Measurements from ENCODE around the gene VPS18.

The VPS18 gene

DNA sequence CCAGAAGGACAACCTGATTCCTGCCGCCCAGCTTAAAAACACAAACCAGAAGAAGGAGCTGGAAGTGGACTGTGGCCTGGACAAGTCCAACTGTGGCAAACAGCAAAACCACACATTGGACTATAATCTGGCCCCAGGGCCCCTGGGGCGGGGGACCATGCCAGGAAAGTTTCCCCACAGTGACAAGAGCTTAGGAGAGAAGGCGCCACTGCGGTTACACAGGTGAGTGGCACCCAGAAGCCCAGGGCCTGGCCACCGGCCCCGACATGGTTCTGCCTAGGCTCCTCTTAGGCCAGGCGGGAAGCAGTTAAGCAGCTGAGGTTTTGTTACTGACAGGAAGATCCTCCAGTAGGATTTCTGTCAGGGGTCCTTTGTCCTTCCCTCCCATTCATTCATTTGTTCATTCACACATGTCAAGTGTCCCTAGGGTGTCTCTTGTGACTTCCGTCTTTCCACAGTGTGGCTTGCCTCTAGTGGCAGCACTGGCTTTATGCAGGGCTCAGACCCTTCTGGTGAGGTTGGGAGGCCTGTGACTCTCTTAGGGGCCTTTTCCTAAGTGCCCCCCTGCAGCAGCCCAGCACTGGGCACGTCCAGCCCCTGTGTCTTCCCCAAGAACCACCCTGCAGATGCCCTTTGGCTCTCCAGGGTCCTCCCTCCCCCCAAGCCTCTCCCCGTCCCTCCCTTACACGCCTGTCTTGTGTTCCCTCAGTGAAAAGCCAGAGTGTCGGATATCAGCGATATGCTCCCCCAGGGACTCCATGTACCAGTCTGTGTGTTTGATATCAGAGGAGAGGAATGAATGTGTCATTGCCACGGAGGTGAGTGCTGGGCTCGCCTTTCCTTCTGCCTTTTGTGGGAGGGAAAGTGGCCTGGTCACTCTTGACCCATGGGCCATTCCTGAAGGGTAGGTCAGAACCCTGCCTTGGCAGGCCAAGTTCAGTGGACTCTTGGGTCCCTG, 42.7 kb downstream of the VPS18 start:
- no peak for DNase-seq (ENCODE audit: low read depth, low spot score)

DNA sequence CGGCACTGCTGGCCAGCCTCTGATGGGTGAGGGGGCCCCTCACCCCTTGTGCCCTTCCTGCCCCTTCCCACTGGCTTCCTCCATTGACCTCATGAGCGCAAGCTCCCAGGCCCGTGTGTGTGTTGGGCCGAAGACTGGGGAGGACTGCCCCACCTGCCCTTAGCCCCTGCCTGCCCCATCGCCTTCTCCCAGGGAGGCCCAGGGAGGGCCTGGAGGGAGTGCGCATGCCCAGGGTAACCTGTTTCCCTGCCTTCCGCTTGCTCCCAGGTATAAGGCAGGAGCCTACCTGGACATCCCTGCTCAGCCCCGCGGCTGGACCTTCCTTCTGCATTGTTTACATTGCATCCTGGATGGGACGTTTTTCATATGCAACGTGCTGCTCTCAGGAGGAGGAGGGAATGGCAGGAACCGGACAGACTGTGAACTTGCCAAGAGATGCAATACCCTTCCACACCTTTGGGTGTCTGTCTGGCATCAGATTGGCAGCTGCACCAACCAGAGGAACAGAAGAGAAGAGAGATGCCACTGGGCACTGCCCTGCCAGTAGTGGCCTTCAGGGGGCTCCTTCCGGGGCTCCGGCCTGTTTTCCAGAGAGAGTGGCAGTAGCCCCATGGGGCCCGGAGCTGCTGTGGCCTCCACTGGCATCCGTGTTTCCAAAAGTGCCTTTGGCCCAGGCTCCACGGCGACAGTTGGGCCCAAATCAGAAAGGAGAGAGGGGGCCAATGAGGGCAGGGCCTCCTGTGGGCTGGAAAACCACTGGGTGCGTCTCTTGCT, 43.7 kb downstream of the VPS18 start:
- no peak for DNase-seq (ENCODE audit: low read depth, low spot score)

DNA sequence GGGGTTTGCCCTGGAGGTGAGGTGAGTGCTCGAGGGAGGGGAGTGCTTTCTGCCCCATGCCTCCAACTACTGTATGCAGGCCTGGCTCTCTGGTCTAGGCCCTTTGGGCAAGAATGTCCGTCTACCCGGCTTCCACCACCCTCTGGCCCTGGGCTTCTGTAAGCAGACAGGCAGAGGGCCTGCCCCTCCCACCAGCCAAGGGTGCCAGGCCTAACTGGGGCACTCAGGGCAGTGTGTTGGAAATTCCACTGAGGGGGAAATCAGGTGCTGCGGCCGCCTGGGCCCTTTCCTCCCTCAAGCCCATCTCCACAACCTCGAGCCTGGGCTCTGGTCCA, 44.3 kb downstream of the VPS18 start:
- DNase-seq (ENCODE audit: low read depth, low spot score) = no peak

DNA sequence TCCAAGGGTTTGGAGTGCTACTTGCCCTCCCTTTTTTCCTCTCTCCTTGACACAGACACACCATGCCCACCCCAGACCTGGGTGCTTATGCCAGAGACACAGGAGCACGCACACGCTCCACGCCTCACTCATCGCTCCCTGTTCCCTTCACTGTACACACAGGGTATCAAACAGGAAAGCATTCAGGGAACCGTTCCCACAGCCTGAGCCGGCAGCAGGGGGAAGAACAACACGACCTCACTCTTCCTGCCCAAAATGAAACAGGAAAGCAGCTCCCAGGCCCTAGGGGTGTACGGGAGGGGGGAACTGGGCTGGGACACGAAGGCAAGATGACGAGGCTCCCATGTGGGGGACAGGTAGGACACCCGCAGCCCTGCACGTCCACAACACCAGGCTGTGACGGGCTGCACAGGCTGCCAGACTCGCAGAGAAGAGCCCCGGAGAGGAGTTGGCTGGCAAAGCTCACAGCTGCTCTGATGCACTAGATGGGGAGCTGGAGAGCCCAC, 46.1 kb downstream of the VPS18 start:
- no peak for DNase-seq (ENCODE audit: low read depth, low spot score)

DNA sequence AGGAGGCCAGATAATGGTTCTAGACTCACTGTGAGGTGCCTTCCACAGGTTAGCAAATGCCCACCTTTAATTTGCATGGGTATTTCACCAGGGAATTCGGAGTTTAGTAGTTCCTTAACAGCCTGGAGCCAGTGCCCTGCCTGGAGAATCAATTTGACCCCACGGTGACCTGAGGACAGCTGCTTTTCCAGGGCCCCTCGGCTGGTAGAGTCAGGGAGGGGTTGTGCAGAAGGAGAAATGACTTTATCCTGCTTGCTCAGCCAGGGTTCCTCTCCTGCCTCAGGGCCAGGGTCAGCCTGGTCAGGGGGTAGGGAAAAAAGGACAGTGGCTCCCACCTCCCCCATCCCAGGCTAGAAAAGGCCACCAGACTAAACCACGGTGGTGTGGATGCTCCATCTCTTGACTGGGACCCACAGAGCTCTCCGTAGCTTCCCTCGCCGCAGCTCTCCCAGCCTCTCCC, 46.8 kb downstream of the VPS18 start:
- DNase-seq (ENCODE audit: low read depth, low spot score) = no peak

DNA sequence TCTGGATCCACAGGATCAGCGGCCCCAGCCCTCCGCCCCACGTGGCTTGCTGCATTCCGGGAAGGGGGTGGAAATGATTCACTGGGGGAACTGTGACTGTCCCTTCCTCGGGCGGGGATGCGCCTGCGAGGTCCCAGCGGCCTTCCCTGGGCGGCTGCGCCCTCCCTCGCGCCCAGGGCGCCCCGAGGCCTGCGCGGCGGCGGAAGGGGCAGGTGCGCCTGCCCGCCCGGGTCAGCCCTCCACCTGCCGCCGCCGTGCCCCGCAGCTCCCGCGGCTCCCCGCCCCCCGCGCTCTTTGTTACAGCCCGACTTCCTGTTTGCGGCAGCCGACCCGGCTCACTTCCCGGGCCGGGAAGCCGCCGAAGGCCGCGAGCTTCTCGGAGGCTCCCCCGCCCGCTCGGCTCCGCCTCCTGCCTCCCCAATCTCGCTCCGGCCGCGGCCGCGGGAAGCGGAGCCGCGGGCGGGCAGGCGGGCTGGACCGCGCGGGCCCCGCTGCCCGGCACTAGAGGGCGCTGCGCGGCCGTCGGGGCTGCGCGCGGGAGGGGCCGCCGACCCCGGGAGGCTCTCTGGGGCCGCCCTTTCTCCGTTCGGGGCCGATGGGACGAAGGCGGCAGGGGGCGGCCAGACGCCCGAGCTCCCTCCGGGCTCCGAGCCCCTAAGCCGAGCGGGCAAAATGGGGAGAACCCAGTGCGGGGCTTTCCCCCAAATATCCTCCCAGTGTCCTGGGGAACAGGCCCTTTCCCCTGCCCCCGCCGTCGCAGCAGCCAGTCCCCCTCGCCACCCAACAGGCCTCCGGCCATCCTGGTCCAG, 47.5 kb downstream of the VPS18 start:
- no peak for DNase-seq (ENCODE audit: low read depth, low spot score)

DNA sequence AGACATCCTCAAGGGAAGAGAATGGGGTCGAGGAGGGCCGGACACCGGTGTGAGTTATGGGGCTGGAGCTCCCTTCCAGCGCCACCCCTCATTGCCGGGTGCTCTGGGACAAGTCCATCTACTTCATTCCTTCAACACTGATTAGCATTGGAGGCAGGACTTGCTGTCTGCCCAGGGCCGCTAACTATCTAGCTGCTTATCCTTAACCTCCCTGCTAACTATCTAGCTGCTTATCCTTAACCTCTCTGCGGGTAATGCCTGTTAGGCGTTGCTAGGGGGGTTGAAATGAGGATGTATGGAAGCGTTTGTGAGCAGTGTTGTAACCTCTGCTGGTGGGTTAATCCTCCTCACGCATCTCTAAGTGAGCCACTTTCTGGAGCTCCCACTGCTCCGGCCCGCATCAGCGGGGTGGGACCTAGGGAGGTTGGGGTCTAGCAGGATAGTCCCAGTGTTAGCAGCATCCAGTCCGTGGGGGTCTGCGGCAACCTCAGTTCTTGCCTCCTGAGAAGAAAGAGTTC, 48.1 kb downstream of the VPS18 start:
- no peak for DNase-seq (ENCODE audit: low read depth, low spot score)

DNA sequence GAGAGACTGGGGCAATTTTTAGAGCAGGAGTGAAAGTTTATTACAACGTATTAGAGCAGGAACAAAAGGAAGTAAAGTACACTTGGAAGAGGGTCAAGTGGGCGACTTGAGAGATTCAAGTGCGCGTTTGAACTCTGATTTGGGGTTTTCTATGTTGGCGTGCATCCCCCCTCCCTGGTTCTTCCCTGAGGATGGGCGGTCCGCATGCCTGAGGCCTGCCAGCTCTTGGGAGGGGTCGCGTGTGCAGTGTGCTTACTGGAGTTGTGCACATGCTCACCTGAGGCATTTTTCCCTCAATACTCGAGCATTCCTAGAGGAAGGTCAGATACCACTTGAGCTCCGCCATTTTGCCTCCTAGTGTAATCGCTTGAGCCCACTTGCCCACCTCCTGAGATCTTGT, 48.6 kb downstream of the VPS18 start:
- no peak for DNase-seq (ENCODE audit: low read depth, low spot score)

DNA sequence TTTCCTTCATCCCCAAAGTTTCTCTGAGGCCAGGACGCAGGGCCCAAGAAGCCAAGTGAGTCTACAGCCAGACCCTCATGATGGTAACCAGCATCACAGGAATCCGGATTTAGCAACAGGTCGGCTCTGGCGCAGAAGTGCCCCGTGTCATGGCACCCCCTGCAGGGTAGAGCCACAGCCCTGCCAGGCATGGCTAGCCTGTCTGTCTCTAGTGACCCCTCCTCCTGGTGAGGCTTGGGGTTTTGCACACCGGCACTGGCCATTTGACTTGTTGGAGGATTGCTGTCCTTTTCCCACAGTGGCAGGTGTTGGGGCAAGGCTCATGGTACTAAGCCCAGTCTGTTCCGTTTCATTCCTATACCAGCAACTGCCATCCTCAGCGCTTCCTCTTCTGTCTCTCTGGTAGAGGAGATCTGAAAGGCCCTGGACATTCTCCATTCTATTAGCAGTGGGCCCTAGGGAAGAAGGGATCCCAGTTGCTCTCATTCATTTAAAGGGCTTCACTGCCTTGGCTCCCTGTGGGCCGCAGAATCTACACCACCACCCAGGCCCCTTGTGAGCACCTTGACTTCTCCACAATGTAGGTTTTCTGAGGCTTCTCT, 49.6 kb downstream of the VPS18 start:
- DNase-seq (ENCODE audit: low read depth, low spot score) = no peak

DNA sequence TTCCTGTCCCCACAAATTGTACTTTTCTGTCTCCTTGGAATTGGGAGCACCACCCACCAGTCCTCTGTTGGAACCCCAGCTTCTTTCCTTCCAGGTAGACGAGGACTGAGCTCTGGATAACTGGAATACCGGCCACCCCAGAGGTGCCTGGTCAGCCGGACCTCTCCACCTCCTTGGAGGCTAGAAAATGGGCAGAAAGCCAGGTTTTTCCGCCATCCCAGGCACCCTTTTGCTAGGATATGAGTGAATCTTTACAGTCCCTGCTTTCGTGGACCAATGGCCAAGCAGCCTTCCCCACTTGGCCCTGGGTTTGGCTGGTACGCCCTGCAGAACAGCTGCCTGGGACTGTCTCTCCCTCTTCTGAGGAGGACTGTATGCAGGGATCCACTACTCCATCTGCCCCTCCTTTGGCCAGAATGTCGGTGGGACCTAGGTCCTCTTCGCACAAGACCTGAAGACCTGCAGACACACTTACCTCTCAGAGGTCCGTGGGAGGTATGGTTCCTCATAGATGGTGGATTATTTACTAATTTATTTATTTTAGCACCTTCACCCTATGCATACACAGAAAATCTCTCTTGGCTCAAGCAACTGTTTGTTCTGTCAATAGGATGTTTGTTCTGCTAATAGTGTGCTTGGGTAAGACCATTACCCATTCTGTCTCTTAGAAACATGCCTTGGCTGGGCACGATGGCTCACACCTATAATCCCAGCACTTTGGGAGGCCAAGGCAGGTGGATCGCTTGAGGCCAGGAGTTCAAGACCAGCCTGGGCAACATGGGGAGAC, 50.5 kb downstream of the VPS18 start:
- DNase-seq (ENCODE audit: low read depth, low spot score) = no peak

DNA sequence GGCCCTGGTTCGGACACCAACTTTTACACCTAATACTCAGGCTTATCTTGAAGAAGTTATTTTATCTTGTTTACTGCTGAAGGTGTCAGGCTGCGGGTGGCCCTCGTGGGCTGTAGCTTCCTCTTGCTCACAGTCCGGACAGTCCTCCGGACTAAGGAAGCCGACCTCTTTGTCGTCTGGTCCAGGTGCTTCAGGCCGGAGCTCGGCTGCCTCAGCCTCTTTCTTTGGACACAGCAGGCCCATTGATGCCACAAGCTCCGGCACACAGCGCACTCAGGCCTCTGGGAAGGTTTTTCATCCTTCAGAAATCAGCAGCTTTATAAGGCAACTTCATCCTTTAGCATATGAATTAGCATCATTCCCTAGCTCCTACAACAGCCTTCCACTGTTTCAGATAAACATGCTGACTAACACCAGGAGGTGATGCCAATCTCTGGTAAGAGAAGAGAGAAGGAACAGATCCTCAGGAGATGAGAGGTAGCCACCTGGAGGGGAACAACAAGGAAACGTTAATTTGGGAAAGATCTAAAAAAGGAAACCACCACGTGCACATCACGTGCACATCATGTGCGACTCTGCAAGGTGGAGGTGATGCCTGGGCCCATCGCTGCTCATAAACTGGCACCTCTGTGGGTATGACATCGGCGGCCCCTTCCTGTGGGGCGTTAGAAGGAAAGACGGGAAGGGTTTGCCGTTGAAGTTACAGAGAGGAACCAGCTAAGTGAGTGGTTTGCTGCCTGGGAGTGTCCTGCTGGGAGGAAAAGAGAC, 54.6 kb downstream of the VPS18 start:
- DNase-seq (ENCODE audit: low read depth, low spot score) = no peak

DNA sequence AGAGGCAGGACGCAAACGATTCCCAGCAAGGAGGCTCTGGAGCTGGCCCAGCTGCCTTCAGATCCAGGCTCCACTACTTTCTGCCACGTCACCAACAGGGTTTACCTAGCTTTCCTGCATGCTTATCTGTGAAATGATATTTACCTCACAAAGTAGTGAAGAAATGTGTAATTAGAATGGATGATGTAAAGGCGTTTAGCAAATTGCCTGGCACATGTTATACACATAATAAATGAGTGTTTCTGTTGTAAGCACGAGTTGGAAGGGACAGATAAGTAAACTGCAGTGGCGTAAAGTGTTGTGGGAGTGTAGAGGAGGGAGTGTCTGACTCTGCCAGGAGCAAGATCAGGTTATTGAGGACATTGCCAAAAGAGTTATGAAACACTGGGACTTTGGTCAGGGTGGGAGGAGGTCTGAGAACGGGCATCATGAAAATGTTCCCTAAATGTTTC, 55.5 kb downstream of the VPS18 start:
- DNase-seq (ENCODE audit: low read depth, low spot score) = no peak

DNA sequence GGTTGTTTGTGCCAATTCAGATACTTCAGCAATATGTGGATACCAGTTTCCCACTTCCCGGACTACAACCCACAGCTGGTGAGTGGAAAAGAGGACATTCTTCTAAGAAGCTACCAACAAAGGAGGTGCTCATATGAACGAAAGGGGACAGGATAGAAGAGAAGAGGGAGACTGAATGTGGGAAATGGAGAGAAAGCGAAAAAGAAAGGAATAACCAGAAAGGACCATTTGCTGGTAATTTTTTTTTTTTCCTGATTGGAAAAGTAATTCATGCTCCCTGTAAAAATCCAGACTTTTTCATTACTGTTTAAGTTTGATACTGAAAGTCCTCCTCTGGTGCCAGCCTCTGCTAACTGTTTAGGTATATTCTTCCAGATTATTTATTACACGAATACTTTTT, 57.5 kb downstream of the VPS18 start:
- no peak for DNase-seq (ENCODE audit: low read depth, low spot score)

DNA sequence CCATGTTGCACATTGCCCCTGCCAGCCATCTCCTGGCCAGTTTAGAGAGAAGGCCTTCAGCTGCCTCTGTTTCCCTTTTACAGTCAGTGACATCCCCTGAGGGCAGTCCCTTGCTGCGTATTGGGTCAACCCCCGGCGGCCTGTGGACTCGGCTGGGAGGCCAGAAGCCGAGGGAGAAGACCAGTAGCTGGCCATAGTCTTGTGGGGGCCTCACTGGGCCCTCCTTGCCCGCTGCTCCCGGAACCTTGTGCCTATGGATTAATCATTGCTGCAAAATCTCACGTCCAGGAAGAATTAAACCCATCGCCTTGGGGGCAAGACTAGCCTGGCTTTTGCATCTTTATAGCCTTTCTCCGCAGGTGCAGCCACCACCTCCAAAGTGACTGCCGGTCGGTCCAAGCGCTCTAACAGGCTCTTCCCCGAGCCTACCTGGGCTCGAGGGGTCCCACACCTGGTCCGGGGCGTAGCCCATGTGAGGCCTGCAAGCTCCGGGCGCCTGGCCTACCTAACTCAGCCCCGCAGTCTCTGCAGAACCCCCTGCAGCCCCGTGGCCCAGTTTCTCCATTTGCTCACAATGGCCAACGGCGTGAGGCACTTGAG, 58.2 kb downstream of the VPS18 start:
- DNase-seq (ENCODE audit: low read depth, low spot score) = no peak

DNA sequence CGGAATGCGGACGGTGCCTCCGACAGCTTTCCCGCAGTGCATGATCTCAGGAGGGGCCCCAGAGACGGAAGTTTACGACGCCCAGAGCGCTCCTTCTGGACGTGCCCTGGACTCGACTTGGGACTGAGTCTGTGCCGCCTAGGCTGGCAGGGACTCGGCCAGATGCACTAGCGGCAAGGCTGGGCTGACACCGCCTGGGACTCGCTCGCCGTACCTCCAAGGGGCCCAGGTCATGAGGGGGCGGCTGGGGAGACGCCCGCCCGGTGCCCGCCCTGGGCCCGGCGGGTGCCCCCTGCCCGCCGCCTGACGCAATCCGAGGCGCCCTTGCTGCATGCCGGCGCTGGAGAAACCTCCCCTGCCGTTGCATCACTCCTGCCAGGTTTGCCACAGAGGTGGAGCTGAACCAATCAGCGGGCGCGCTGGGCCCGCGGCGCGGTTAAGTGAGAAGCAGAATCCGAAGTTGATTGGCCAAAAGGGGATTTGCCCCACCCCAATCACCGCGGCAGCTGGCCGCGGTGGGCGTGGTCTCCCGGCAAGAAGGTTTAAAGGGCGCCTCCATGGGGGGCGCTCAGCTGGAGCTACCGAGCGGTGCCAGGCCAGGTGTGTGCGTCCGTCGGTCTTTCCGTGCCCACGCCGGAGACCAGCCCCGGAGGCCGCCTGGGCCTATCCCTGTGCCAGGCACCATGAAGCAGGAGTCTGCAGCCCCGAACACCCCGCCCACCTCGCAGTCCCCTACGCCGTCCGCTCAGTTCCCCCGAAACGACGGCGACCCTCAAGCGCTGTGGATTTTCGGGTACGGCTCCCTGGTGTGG, 58.9 kb downstream of the VPS18 start, which contains the start of gene CHAC1:
CHAC1 (plus strand) TSS at position 571 of the 812 bp plus-strand sequence; CDS start at position 684, 113 bp downstream.
- DNase-seq (ENCODE audit: low read depth, low spot score) = peak; percentile 71

All from brain pericyte (primary cell).